CD14-positive monocyte (primary cell): Measurements from ENCODE around the gene ANKRD22. TPM values are rescaled to one million over a fixed set of nuclear protein-coding genes. Genes with fewer than 3 reads are reported as not detected.

Experiments used
- DNase-seq, 3 donors: peaks; one replicate each; pipeline ENCODE4 v3.0.0-alpha.2; 2011 to 2022
- H2AFZ ChIP-seq: 2 replicates; pipeline ENCODE4 v1.6.0; 2012; ENCODE audit warnings: mild to moderate bottlenecking, low read depth, low read length, inconsistent platforms; ENCODE audit not compliant: insufficient read depth, poor library complexity, severe bottlenecking
- H3K27ac ChIP-seq, 2 donors: 1 replicate in 1 of 2; 2 replicates in 1 of 2; pipeline ENCODE4 v1.5.1; 2012 to 2013; ENCODE audit warnings: low read length in 2 of 2, control low read depth in 1 of 2, inconsistent platforms in 1 of 2, low read depth in 1 of 2, mild to moderate bottlenecking in 1 of 2
- H3K27me3 ChIP-seq, 2 donors: one replicate each; pipeline versions ENCODE4 v1.6.0 to v1.6.1; 2011 to 2013; ENCODE audit warnings: low read length in 2 of 2; ENCODE audit not compliant: control insufficient read depth in 2 of 2, insufficient read depth in 2 of 2
- H3K36me3 ChIP-seq, 2 donors: replicated peaks in 1 of 2; 1 replicate in 1 of 2; 2 replicates in 1 of 2; pipeline versions ENCODE4 v1.5.1 to v1.6.1; 2012 to 2013; ENCODE audit warnings: low read length in 2 of 2, control low read depth in 1 of 2, inconsistent platforms in 1 of 2, mild to moderate bottlenecking in 1 of 2; ENCODE audit not compliant: insufficient read depth in 2 of 2, control insufficient read depth in 1 of 2
- H3K4me1 ChIP-seq, 2 donors: 1 replicate in 1 of 2; 2 replicates in 1 of 2; pipeline versions ENCODE4 v1.5.1 to v1.6.1; 2012 to 2013; ENCODE audit warnings: low read length in 2 of 2, control low read depth in 1 of 2, inconsistent platforms in 1 of 2, mild to moderate bottlenecking in 1 of 2, moderate library complexity in 1 of 2; ENCODE audit not compliant: insufficient read depth in 2 of 2, control insufficient read depth in 1 of 2
- H3K4me2 ChIP-seq: replicated peaks from 2 replicates; pipeline ENCODE3; 2012; ENCODE audit warnings: low read length, moderate library complexity, mild to moderate bottlenecking; ENCODE audit not compliant: poor library complexity, severe bottlenecking; ENCODE audit errors: extremely low read depth
- H3K4me3 ChIP-seq, 3 experiments: fragments of 200-600 bp in 1 of 3; sonication (generic) in 1 of 3; replicated peaks in 1 of 3; 1 replicate in 2 of 3; 2 replicates in 1 of 3; pipeline ENCODE4 v1.5.1; 2011 to 2013; ENCODE audit warnings: low read length in 3 of 3, mild to moderate bottlenecking in 3 of 3, control low read depth in 2 of 3, low read depth in 2 of 3, inconsistent platforms in 1 of 3, moderate library complexity in 1 of 3
- H3K79me2 ChIP-seq: 2 replicates; pipeline ENCODE4 v1.6.0; 2012; ENCODE audit warnings: mild to moderate bottlenecking, control low read depth, inconsistent platforms, low read length, moderate library complexity; ENCODE audit not compliant: insufficient read depth
- H3K9ac ChIP-seq: 2 replicates; pipeline ENCODE4 v1.6.0; 2017; ENCODE audit warnings: low read length, mild to moderate bottlenecking; ENCODE audit not compliant: insufficient read depth, poor library complexity, severe bottlenecking
- H3K9me3 ChIP-seq, 2 donors: replicated peaks in 1 of 2; 1 replicate in 1 of 2; 2 replicates in 1 of 2; pipeline versions ENCODE4 v1.5.1 to v1.6.1; 2012 to 2013; ENCODE audit warnings: low read length in 2 of 2, control low read depth in 1 of 2; ENCODE audit not compliant: control insufficient read depth in 1 of 2, insufficient read depth in 1 of 2
- H4K20me1 ChIP-seq: 2 replicates; pipeline ENCODE4 v1.6.0; 2012; ENCODE audit warnings: mild to moderate bottlenecking, low read length, control low read depth, moderate library complexity; ENCODE audit not compliant: insufficient read depth
- H3K27ac Mint-ChIP-seq, 7 donors: one replicate each; pipeline ENCODE4 v1.8.0; 2020; ENCODE audit warnings: mild to moderate bottlenecking in 7 of 7, mixed read lengths in 7 of 7, moderate library complexity in 6 of 7, inconsistent platforms in 2 of 7
- H3K27me3 Mint-ChIP-seq, 3 donors: one replicate each; pipeline ENCODE4 v1.8.0; 2021 to 2022; ENCODE audit warnings: low read depth in 3 of 3, mild to moderate bottlenecking in 3 of 3, mixed read lengths in 3 of 3, moderate library complexity in 3 of 3, inconsistent platforms in 1 of 3
- H3K36me3 Mint-ChIP-seq, 2 donors: one replicate each; pipeline ENCODE4 v1.8.0; 2020; ENCODE audit warnings: mixed read lengths in 2 of 2, inconsistent platforms in 1 of 2, mild to moderate bottlenecking in 1 of 2
- H3K4me1 Mint-ChIP-seq: one replicate; pipeline ENCODE4 v1.8.0; 2020; ENCODE audit warnings: mild to moderate bottlenecking, mixed read lengths
- H3K4me3 Mint-ChIP-seq, 2 donors: one replicate each; pipeline ENCODE4 v1.8.0; 2020; ENCODE audit warnings: mild to moderate bottlenecking in 2 of 2, mixed read lengths in 2 of 2, moderate library complexity in 1 of 2
- H3K9me3 Mint-ChIP-seq, 7 donors: one replicate each; pipeline ENCODE4 v1.8.0; 2020 to 2022; ENCODE audit warnings: mixed read lengths in 7 of 7, mild to moderate bottlenecking in 6 of 7, moderate library complexity in 6 of 7, inconsistent platforms in 2 of 7
- WGBS: methylation state at CpG from one replicate; pipeline ENCODE4 v1.1.5; 2013; ENCODE audit warnings: missing lambda C conversion rate; ENCODE audit not compliant: insufficient coverage; 5-methylcytosine and 5-hydroxymethylcytosine counted together
- intact Hi-C, 2 donors: fragments of 100-400 bp; cut with micrococcal nuclease; formaldehyde crosslinking; loops; one replicate each; pipeline versions ENCODE4 v1.15.0 to v1.15.1; 2023
- polyA plus RNA-seq, 3 donors: library from polyadenylated mRNA; depleted of rRNA in 1 of 3; unstranded in 2 of 3; stranded (reverse) in 1 of 3; fragments of 300-500 nt in 2 of 3; fragments of >200 nt in 1 of 3; fragmentation: Illumina TruSeq in 2 of 3; gene quantifications; 1 replicate in 2 of 3; 2 replicates in 1 of 3; pipeline ENCODE4 v1.2.3, GENCODE V29; 2012 to 2021
- TF ChIP-seq, protein P1 (sequence below): fragments of 200-600 bp; IDR thresholded peaks from one replicate; pipeline ENCODE4 v1.8.0; 2022; ENCODE audit warnings: antibody characterized with exemption, mild to moderate bottlenecking

ANKRD22 gene
- polyA plus RNA-seq, 3 donors, result 2.7 to 3.5 (median 3.2) TPM

DNA sequence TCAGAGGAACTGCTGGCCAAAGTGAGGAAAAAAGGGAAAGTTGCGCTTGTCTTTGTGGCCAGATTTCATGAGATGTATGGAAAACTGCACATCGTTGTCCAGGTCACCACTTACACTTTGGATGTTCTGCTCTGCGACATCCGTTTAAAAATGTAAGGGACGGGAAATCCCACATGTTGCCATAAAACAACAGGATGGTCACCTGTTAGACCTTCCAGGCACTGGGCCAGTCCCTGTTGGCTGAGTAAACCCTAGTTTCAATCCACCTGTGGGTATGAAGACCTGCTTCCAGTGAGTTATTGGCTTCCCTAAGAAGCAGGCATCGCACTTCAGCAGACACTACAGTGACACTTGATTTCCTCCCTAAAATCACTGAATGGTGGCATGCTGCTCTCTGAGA is 25.7 kb upstream of the ANKRD22 start:
- Mint-ChIP-seq H3K4me1 (peaks cover 23% of the 10 kb centered on the region), H3K27me3 (no peaks in the 10 kb centered on the region), H3K9me3 (no peaks in the 10 kb centered on the region), H3K36me3 (no peaks in the 10 kb centered on the region), H3K4me3 (no peak overlapping the region), H3K27ac (no peak overlapping the region)
- no peak for DNase-seq
- 100% methylated on average over 5 of the region's 6 CpGs for WGBS
- H3K4me2 ChIP-seq, result no peak overlapping the region
- H3K4me1 ChIP-seq, result peaks cover 18 to 21% of the 10 kb centered on the region in 2 donors
- no peaks in the 10 kb centered on the region for H4K20me1 ChIP-seq
- intact Hi-C loops, result no loop called here
- no peak overlapping the region for H2AFZ ChIP-seq
- no peaks in the 10 kb centered on the region for H3K79me2 ChIP-seq
- no peak overlapping the region for H3K27ac ChIP-seq
- H3K36me3 ChIP-seq, result no peaks in the 10 kb centered on the region
- TF ChIP-seq, protein P1, sequence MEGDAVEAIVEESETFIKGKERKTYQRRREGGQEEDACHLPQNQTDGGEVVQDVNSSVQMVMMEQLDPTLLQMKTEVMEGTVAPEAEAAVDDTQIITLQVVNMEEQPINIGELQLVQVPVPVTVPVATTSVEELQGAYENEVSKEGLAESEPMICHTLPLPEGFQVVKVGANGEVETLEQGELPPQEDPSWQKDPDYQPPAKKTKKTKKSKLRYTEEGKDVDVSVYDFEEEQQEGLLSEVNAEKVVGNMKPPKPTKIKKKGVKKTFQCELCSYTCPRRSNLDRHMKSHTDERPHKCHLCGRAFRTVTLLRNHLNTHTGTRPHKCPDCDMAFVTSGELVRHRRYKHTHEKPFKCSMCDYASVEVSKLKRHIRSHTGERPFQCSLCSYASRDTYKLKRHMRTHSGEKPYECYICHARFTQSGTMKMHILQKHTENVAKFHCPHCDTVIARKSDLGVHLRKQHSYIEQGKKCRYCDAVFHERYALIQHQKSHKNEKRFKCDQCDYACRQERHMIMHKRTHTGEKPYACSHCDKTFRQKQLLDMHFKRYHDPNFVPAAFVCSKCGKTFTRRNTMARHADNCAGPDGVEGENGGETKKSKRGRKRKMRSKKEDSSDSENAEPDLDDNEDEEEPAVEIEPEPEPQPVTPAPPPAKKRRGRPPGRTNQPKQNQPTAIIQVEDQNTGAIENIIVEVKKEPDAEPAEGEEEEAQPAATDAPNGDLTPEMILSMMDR, result no peak
- no peaks in the 10 kb centered on the region for H3K27me3 ChIP-seq
- no peaks in the 10 kb centered on the region for H3K9me3 ChIP-seq
- H3K4me3 ChIP-seq, result no peak overlapping the region
- no peak overlapping the region for H3K9ac ChIP-seq

DNA sequence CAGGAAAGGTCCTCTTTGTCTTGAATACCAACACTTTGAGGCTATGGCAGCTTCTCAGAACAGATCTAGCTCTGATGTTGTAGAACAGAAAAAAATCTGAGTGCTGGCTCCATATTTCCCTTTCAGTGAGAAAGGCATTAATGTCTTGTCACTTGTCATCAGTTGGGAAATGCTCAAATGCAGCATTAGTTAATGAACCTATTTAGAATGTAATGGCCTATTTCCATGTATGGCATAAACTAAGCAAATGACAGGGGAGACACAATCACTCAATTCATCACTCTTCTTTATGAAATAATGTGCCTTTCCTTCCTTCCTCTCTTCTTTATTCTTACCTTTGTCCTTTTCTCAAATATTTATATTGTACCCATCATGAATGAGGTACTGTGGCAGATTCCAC is 23.4 kb upstream of the ANKRD22 start:
- H3K4me3 Mint-ChIP-seq, result no peak overlapping the region
- TF ChIP-seq, protein P1, result no peak
- no peaks in the 10 kb centered on the region for H3K27me3 Mint-ChIP-seq
- H3K9ac ChIP-seq, result no peak overlapping the region
- H3K9me3 ChIP-seq, result no peaks in the 10 kb centered on the region
- no peak for DNase-seq
- H3K4me3 ChIP-seq, result no peak overlapping the region
- H3K4me1 Mint-ChIP-seq, result peaks cover 11% of the 10 kb centered on the region
- no peak overlapping the region for H3K27ac ChIP-seq
- no peaks in the 10 kb centered on the region for H3K36me3 ChIP-seq
- no peaks in the 10 kb centered on the region for H4K20me1 ChIP-seq
- intact Hi-C loops, result no loop called here
- no peaks in the 10 kb centered on the region for H3K27me3 ChIP-seq
- peak overlapping the region in 1 of 7 donors; percentile 85 for H3K27ac Mint-ChIP-seq
- H3K4me1 ChIP-seq, result peaks cover 10% of the 10 kb centered on the region in 2 donors
- H3K36me3 Mint-ChIP-seq, result no peaks in the 10 kb centered on the region
- peaks cover 0 to 3% (median 0%) of the 10 kb centered on the region in 7 donors for H3K9me3 Mint-ChIP-seq
- no peak overlapping the region for H2AFZ ChIP-seq
- H3K4me2 ChIP-seq, result no peak overlapping the region
- no peaks in the 10 kb centered on the region for H3K79me2 ChIP-seq
